Hippocampal formation (tissue), 2 donors: ENCODE results near the gene GPAM.
"Not testable (repeated sequence)": the region's sequence is repeated elsewhere in the genome, so short reads cannot be mapped to it uniquely, and the experiment has no call there.

ENCODE experiments used
- DNase-seq, 2 donors: peaks; one replicate each; lab custom pipeline; 2025; lab: John Stamatoyannopoulos, UW

The GPAM gene, protein sequence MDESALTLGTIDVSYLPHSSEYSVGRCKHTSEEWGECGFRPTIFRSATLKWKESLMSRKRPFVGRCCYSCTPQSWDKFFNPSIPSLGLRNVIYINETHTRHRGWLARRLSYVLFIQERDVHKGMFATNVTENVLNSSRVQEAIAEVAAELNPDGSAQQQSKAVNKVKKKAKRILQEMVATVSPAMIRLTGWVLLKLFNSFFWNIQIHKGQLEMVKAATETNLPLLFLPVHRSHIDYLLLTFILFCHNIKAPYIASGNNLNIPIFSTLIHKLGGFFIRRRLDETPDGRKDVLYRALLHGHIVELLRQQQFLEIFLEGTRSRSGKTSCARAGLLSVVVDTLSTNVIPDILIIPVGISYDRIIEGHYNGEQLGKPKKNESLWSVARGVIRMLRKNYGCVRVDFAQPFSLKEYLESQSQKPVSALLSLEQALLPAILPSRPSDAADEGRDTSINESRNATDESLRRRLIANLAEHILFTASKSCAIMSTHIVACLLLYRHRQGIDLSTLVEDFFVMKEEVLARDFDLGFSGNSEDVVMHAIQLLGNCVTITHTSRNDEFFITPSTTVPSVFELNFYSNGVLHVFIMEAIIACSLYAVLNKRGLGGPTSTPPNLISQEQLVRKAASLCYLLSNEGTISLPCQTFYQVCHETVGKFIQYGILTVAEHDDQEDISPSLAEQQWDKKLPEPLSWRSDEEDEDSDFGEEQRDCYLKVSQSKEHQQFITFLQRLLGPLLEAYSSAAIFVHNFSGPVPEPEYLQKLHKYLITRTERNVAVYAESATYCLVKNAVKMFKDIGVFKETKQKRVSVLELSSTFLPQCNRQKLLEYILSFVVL

DNA sequence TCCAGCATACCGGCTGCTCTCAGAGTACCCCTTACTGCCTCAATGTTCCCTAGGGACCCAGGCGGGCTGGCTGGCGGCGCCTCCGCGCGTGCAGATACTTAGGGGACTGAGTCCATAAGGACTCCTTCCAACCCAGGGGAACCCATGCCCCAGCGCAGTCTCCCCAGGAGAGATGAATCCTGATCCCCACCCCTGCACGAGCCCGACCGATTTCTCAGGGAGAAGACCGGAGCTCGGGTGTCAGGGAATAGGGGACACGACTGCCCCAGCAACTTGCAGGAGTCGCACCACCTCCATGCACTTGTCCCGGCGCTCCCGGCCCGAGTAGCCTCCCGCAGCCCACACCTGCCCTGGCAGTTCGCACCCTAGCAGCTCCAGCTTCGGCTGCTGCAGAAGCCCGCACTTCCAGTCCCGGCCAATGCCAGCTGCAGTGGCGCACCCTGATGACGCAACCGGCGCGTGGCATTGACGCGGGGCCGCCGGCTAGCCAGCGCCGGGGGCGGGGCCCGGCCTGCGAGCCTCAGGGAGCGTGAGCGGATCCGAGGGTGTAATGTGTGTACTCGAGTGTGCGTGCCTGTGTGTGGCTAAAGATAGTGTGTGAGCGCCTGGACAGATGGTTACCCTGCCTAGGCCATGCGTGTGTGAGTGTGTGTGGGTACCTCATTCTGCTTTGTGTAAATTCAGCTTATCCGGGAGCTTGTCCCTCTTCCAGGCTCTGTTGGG, at the start of gene GPAM:
Gene GPAM, minus strand, starts transcription at position 437 of the 723 bp plus-strand sequence. CDS start 1,981 bp downstream, outside the sequence.
- DNase-seq = peak; percentile 81 to 93

DNA sequence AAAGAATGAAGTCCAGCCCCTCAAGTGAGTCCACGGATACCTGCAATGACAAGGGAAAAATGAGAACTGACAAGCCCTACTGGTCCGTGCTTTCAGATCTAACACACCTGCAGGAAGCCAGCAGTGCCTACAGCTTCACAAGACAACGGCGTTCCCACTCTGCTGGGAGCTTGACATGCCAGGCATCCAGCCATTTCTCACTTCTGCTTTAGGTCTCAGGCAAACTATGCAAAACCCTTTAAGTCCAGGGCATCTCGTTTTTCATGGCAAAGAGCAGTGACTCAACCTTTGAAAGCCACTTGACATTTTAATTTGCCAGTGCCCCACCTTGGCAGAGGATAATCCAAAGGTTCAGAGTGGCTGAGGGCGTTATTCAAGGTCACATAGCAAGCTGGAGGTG, 49.1 kb upstream of the GPAM start:
- DNase-seq = no peak

DNA sequence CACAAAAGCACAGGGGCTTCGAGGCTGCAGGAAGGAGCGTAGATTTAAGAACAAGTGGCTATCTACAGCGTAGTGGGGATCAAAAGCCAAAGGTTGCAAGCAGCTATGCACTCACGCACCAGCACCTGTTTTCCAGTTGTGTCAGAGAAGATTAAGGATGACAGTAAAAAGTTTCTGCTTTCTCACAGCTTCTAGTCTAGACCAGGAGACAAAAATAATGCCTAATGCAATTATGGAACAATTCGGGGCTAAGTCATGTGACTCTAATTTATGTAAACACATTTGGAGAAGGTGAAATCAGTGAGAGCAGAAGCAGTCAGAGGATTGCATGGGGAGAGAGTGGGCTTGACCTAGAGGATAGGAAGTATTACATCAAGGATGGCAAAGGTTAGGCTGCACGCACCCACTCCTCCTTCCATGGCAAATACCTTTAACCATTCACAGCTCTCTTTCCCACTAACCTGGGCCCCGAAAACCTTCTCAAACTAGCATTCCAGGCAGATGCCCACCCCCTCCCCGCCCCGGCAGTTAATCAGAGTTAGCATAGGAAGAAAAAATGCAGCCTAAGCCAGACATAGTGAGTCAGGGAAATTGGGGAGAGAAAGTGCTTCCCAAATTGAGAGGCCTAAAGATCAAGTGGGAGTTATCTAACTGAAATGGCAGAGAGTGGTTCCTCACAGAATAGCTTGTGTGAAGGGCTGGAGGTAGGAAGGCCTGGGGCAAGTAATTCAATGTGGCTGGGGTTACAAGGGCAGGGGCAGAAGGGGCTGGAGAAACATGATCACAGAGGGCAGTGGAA, 48.2 kb upstream of the GPAM start:
- DNase-seq = no peak

DNA sequence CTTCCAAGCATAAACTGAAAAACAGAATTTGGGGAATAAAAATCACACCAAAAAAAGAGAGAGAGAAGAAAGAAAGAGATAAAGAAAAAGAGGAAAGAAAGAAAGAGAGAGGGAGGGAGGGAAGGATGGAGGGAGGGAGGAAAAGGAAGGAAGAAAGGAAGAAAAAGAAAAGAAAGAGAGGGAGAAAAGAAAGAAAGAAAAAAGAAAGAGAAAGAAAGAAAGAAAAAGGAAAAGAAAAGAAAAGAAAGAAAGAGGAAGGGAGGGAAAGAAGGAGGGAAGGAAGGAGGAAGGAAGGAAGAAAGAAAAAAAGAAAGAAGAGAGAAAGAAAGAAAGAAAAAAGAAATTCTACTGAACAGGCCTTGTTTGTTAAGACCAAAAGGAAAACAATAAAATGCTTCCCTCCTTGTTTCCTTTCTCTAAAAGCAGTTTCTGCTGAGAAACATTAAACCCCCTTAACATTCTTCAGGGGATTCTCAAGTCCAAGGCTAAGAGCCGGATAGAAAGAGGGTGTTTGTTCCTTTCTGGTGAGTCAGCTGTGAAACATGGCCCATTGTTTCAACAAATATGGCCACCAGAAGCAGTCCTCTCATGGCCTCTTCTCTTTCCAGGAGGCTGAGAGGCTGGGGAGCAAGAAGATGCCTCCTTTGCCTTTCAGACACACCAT, 46.9 kb upstream of the GPAM start:
- DNase-seq = no peak

DNA sequence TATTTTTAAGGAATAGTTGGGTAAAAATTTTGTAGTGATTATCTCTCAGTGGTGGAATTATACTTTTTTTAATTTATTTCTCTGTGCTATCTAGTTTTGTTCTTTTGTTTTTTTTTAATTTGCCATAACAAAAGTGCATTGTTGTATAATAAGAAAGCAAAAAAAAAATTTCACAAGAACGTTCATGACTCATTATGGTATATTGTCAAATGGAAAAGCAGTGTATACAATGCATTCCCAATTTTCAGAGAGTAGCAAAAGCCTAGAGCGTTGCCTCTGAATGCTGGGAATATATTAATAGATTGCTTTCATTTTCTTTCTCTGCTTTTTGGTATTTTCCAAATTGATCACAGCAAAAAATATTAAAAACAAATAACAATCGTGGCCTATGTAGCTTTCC, 46.3 kb upstream of the GPAM start:
- no peak for DNase-seq

DNA sequence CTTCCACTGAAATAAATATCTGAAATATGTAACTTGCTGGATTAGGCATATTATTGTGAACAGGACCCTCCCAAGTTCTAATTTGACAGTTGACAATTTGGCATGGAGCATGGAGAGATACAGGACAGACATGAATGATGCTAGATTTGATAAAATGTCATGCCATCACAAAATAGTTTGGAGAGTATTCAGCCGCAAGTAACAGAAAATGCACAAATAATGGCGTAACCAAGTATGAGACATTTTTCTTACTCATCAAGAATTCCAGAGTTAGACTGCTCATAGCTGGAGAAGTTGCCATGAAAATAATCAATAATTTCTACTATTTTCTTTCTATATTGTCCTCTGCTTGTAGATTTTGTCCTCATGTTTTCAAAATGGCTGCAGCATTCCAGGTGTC, 45.5 kb upstream of the GPAM start:
- no peak for DNase-seq

DNA sequence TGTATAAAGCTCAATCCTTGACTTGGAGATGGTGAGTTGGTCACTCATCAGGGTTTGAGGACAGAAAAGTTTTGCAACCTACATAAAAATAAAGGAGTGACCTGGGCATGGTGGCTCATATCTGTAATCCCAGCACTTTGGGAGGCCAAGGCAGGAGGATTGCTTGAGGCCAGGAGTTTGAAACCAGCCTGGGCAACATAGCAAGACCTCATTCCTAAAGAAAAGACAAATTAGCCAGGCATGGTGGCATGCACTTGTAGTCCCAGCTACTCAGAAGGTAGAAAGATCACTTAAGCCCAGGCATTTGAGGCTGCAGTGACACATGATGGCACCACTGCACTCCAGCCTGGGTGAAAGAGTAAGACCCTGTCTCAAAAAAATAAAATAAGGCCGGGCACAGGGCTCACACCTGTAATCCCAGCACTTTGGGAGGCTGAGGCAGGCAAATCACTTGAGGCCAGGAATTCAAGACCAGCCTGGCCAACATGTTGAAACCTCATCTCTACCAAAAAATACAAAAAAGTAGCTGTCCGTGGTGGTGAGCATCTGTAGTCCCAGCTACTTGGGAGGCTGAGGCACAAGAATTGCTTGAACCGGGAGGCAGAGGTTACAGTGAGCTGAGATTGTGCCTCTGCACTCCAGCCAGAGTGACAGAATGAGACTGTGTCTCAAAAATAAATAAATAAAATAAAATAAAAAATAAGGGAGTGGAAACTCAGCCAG, 45.0 kb upstream of the GPAM start:
- DNase-seq = not testable (repeated sequence)

DNA sequence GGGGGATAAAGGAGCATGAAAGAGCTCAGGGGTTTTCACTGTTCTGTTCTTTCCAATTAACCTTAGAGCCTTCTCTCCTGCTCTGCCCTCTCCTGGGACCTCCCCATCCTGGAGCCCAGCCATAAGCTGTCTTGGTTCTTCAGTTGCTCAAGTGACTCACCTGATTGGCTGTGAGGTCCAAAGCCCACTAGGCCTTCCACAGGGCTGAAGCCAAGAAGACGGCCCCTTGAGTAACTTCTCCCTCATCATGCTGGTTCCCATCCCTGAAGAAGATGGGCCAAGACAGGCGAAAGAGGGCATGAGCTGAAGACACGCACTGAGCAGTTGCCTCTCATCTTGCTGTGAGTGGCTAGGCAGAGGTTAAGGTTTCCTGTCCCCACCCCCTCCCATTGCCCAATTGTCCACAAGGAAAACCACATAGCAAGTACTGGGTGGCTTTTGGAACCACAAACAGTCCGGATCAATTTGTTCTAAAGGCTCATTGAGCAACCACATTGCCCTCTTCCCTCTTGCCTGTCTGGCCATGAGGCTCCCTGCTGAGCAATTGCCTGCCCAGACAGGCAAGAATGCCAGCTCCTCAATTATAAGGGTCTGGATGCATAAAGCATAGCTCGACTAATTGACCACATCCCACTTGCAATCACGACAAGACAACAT, 43.9 kb upstream of the GPAM start:
- peak in 1 of 2 donors; percentile 2 for DNase-seq

DNA sequence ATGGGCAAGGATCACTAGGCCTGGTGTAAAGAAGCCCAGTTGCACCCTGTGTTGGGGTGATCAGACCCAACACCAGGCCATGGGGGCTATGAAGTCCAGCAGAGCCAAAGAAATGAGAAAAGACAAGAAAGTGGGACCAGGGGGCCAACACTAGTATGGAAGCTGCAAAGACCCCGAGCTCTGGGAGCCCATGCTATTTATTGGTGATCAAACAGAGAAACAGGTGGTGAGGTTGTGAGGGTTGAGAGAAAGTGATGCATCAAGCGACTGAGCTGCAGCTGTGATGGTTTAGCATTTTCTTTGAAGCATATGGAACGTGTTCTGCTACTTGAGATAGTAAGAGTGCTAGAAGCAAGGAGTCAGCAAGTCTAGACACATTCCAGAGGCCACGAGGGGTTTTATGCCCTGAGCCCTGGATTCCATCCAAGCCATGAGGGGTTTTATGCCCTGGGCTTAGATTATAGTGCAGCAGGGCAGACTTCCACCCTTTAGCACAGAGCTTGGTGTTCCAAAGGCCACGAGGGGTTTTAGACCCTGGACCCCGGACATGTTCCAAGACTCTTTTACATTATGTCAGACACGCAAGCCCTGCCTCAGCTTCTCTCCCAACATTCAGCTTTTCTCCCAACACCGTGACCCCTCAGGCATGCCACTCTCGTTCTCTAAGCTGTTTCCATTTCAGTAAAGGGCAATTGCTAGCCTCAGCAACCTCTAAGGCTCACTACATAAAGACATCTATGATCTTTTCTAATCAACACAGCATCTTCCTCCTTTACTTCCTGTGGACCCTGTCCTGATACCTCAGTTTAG, 43.1 kb upstream of the GPAM start:
- no peak for DNase-seq

DNA sequence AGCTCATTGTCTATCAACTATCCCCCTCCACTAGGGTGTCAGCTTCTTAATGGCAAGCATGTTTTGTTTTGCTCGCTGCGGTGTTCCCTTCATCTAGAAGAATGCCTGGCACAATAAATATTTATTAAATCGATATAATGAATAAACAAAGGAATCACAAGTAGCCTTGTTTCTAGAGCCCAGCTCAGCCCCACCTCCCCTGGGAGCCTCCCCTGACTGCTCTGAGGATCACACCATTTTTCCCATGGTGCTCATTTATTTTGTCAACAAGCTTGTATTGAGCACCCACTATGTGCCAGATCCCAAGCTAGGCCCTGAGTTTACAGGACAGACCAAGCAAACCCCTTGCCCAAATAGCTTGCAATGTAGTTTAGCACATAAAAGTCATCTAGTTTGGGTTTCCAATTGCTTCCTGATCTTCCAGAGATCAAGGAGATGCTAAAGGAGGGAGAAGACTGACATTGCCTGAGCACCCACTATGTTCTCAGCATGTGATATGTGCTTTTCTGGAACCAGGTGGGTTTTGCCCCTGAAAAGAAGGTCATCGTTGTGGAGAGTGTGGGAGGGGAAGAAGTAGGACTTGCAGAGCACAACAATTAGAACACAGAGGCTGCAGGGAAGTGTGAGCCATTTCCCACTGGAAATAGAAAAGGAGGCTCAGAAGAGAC, 42.3 kb upstream of the GPAM start:
- no peak for DNase-seq

DNA sequence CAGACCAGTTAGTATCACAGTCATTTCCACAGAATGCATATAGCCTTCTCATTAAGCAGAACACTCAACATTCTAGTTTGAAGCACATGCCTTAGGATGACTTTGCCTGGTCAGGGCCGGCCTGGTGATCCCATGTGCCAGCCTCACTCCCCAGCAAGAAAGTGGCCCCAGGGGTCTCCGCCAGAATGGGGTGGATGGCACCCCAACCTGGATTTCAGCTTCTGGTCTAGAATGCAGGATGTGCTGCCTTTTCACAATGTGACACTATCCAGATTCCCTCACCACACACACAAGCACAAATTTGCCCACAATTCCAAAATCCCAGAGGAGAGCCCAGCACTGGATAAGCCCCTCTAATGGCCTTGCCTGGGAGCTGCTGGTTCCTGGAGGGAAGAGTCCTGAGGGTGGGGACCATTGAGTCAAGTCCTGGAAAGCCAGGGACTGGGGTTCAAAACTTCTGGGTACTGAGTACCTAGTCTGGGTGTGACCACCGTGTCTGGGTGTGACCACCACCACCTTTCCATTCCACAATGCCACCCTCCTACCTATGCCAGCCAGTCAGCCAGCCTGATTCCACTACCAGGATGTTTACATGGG, 41.5 kb upstream of the GPAM start:
- DNase-seq = no peak

DNA sequence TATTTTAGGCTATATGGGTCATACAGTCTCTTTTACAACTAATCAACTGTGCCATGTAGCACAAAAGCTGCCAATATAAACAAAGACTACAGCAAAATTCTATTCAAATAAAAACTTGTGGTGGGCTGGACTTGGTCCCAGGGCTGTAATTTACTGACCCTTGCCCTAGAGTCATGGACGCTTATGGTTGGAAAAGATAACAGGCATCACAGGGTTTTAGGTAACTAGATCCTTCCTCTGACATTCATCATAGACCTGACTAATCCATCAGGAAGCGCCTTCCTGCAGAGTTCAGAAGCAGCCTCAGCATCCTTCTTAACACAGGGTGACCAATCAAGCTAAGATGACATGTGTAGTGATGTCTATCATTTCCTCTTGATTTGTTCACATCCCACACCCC, 40.2 kb upstream of the GPAM start:
- no peak for DNase-seq

DNA sequence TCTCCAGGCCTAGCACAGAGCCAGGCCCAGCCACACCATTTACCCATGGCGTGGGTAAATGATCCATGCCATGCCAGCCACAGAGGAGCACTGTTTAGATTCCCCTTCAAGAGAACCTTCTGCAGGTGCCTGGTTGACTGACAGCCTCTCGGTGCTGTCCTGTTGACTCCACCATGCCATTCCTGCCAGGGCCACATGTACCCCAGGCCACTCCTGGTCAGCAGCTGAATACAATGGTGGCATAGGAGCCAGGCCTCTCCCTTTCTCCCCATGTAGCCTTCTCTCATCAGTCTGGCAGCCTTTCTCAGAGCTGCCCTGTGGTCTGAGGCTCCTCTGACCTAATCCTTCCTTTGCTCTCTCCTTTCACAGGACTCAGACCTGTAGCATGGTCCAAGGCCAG, 39.2 kb upstream of the GPAM start:
- DNase-seq = no peak

DNA sequence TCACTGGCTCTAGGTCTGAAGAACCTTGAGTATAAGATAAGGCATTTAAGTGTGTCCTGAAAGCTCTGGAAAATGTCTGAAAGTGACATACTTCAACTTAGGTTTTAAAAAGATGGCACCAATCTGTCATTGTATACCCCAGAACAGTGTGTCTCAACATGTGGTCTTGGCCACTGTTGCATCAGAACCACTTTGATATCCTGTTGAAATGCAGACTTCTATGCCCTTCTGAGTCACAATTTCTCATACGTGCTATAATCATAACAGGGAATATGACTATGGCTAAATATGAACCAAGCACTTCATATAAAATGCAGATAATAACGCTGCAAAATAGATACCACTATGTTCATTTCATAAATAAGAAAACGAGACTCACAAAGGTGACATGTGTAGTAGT, 38.0 kb upstream of the GPAM start:
- no peak for DNase-seq

DNA sequence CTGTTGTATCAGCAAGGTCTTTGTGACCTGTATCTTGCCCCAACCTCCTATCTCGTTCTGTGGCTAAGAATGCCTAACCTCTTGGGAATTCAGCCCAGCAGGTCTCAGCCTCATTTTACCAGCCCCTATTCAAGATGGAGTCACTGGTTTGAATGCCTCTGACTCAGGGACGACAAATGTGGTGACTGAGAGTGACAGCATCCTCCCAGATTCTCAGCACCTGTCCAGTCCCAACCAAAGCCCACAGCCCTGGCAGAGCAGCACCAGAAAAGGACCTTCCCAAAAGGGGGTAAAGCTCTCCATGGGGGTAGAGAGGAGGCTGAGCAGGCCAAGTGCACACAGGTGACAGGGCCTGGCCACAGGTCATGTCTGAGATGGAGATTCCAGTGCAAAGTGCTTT, 35.4 kb upstream of the GPAM start:
- DNase-seq = no peak

DNA sequence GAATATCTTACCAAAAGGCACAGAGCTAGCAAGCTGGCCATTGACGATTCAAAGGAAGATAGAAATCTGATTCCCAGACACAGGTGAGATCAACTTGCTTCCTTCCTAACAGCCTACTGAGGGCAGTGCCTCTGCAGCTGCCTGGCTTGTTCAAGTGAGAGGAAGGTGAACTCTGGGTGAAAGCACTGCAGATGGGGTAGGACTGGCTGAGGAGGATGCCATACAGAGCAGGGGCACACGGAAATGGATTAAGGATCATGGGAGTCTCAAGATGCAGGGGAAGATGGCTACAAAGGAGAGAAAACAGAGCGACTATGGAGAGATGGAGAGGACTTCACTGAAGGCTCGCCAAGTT, 34.4 kb upstream of the GPAM start:
- DNase-seq = no peak

DNA sequence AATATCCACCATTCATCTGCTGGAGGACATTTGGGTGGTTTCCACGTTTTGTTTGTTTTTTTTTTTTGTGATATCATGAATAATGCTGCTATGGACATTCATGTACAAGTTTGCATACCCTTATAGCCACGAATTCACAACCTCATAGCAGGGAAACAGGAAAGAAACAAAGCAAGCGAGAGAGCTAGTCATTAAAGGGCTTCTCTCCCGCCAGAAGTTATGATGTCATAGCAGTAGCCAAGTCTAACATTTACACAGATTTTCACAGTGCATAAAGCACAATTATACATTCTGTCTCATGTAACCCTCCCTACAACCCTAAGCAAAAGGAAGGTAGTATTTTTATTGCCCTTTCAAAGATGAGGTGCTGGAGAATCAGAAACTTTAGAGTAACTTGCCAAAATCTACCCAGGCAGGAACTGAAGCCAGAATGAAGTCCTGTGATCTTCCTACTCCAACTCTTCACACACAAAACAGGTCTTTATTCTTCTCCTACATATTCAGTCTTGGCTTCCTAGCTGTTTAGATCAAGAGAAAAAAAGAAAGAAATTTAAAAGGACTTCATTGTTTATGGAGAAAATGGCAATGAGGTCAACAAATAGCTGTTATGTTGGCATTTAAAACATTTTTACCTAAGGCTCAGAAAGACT, 33.9 kb upstream of the GPAM start:
- no peak for DNase-seq

DNA sequence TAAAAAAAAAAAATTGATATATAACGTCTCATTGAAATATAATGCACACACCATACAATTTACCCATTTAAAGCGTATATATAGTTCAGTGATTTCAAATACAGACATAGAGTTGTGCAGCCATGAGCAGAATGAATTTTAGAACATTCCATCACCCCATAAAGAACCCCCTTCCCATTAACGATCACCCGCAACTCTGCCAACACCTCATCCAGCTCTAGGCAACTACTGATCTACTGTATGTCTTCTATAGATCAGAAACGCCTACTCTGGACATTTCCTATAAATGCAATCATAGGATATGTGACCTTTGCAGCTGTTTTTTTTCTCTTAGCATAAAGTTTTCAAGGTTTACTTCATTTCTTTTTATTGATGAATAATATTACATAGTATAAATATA, 33.4 kb upstream of the GPAM start:
- no peak for DNase-seq
